Neural progenitor cell (in vitro differentiated cells): ENCODE results near the gene CCDC112. TPM values are rescaled to one million over a fixed set of nuclear protein-coding genes. Genes with fewer than 3 reads are reported as not detected.

Experiments used
- DNase-seq: peaks from one replicate; pipeline ENCODE4 v3.0.0-alpha.2; 2016; ENCODE audit warnings: low spot score
- H2AFZ ChIP-seq: fragments of 200-600 bp; sonication (generic); replicated peaks from 2 replicates; pipeline ENCODE4 v1.6.1; 2016; ENCODE audit warnings: antibody characterized with exemption
- H3F3A ChIP-seq: fragments of 200-600 bp; sonication (generic); 2 replicates; pipeline ENCODE4 v1.6.1; 2016; ENCODE audit warnings: antibody characterized with exemption, low read depth
- H3K27ac ChIP-seq: fragments of 200-600 bp; sonication (generic); 2 replicates; pipeline ENCODE4 v1.5.1; 2016; ENCODE audit warnings: mild to moderate bottlenecking
- H3K27me3 ChIP-seq: fragments of 200-600 bp; sonication (generic); 2 replicates; pipeline ENCODE4 v1.6.1; 2016; ENCODE audit warnings: mild to moderate bottlenecking, moderate library complexity
- H3K36me3 ChIP-seq: fragments of 200-600 bp; sonication (generic); 2 replicates; pipeline ENCODE4 v1.5.1; 2016
- H3K4me1 ChIP-seq: fragments of 200-600 bp; sonication (generic); 2 replicates; pipeline ENCODE4 v1.6.1; 2016; ENCODE audit warnings: mixed run types
- H3K4me2 ChIP-seq: fragments of 200-600 bp; sonication (generic); 2 replicates; pipeline ENCODE4 v1.6.1; 2016
- H3K4me3 ChIP-seq: fragments of 200-600 bp; sonication (generic); 2 replicates; pipeline ENCODE4 v1.5.1; 2016
- H3K79me2 ChIP-seq: fragments of 200-600 bp; sonication (generic); 2 replicates; pipeline ENCODE4 v1.6.1; 2016; ENCODE audit warnings: low read depth
- H3K9ac ChIP-seq: fragments of 200-600 bp; sonication (generic); 2 replicates; pipeline ENCODE4 v1.6.1; 2016
- H3K9me3 ChIP-seq: fragments of 200-600 bp; sonication (generic); 2 replicates; pipeline ENCODE4 v1.5.1; 2016; ENCODE audit warnings: low read depth
- H4K20me1 ChIP-seq: fragments of 200-600 bp; sonication (generic); 2 replicates; pipeline ENCODE4 v1.6.1; 2016; ENCODE audit warnings: low read depth
- H3K27ac Mint-ChIP-seq: 3 replicates; pipeline ENCODE4 v1.8.0; 2021; ENCODE audit warnings: mixed read lengths
- H3K27me3 Mint-ChIP-seq: 2 replicates; pipeline ENCODE4 v1.8.0; 2022; ENCODE audit warnings: low read depth, mild to moderate bottlenecking, inconsistent platforms, moderate library complexity, mixed read lengths; ENCODE audit not compliant: insufficient read depth
- H3K36me3 Mint-ChIP-seq: 3 replicates; pipeline ENCODE4 v1.8.0; 2021; ENCODE audit warnings: mixed read lengths
- H3K4me1 Mint-ChIP-seq: 3 replicates; pipeline ENCODE4 v1.8.0; 2021; ENCODE audit warnings: mixed read lengths
- H3K4me3 Mint-ChIP-seq: 3 replicates; pipeline ENCODE4 v1.8.0; 2021; ENCODE audit warnings: mild to moderate bottlenecking, moderate library complexity, mixed read lengths
- H3K9me3 Mint-ChIP-seq: 3 replicates; pipeline ENCODE4 v1.8.0; 2020; ENCODE audit warnings: mixed read lengths
- EZH2 ChIP-seq: fragments of 200-600 bp; sonication (generic); IDR thresholded peaks from 2 replicates; pipeline ENCODE4 v1.6.1; 2017; ENCODE audit warnings: antibody characterized with exemption, mild to moderate bottlenecking, moderate library complexity
- EZH2phosphoT487 ChIP-seq: fragments of 200-600 bp; sonication (generic); IDR thresholded peaks from 2 replicates; pipeline ENCODE4 v1.6.1; 2017; ENCODE audit warnings: antibody characterized with exemption
- small RNA-seq: library from RNA; depleted of rRNA; stranded (forward); fragments of <200 nt; gene quantifications from one replicate; pipeline ENCODE3, GENCODE V24; 2015
- total RNA-seq: library from RNA; depleted of rRNA; stranded (reverse); fragments of >200 nt; gene quantifications from 2 replicates; pipeline ENCODE4 v1.2.3, GENCODE V29; 2015; ENCODE audit warnings: low replicate concordance
- TF ChIP-seq, protein P1 (sequence below): fragments of 200-600 bp; sonication (generic); IDR thresholded peaks from 2 replicates; pipeline ENCODE4 v1.5.1; 2017; ENCODE audit warnings: antibody characterized with exemption, mild to moderate bottlenecking

CCDC112 gene
- total RNA-seq, 1 donor from 2014 or later, result 33.6 TPM

DNA sequence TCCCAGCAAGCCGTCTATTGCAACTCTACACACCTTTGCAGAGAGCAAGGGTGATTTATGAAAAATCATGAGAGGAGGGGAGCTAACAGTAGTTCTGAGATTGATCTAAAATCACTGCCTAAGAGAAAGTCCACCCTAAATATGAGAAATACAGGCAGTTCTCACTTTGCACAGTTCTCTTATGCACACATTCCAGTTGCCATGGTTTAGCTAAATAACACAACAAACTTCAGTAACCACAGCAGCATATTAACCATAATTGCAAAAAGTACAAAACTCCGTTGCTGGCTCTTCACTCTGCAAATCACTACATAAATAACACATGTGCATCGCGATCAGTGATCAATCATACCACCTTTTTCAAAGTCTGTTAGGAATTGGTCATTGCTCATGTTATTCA, 64.9 kb downstream of the CCDC112 start:
- Histone ChIP-seq H3K27me3 (no peaks in the 10 kb centered on the region), H4K20me1 (no peaks in the 10 kb centered on the region), H3K79me2 (no peaks in the 10 kb centered on the region), H3F3A (no peaks in the 10 kb centered on the region), H3K9ac (no peak overlapping the region), H3K4me2 (no peak overlapping the region), H3K27ac (no peak overlapping the region), H3K4me1 (no peaks in the 10 kb centered on the region), H3K9me3 (no peaks in the 10 kb centered on the region), H3K4me3 (no peak overlapping the region), H3K36me3 (peaks cover 21% of the 10 kb centered on the region), H2AFZ (no peak overlapping the region)
- no peak for DNase-seq
- Mint-ChIP-seq H3K27me3 (no peaks in the 10 kb centered on the region), H3K9me3 (no peaks in the 10 kb centered on the region), H3K4me3 (no peak overlapping the region), H3K36me3 (peaks cover 10% of the 10 kb centered on the region), H3K27ac (no peak overlapping the region), H3K4me1 (no peaks in the 10 kb centered on the region)
- TF ChIP-seq EZH2phosphoT487, result no peak
- TF ChIP-seq EZH2, result no peak
- TF ChIP-seq, protein P1, sequence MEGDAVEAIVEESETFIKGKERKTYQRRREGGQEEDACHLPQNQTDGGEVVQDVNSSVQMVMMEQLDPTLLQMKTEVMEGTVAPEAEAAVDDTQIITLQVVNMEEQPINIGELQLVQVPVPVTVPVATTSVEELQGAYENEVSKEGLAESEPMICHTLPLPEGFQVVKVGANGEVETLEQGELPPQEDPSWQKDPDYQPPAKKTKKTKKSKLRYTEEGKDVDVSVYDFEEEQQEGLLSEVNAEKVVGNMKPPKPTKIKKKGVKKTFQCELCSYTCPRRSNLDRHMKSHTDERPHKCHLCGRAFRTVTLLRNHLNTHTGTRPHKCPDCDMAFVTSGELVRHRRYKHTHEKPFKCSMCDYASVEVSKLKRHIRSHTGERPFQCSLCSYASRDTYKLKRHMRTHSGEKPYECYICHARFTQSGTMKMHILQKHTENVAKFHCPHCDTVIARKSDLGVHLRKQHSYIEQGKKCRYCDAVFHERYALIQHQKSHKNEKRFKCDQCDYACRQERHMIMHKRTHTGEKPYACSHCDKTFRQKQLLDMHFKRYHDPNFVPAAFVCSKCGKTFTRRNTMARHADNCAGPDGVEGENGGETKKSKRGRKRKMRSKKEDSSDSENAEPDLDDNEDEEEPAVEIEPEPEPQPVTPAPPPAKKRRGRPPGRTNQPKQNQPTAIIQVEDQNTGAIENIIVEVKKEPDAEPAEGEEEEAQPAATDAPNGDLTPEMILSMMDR, result no peak

- H3K4me1 ChIP-seq, result no peaks in the 10 kb centered on the region
- Mint-ChIP-seq H3K9me3 (no peaks in the 10 kb centered on the region), H3K36me3 (peaks cover 12% of the 10 kb centered on the region), H3K4me3 (no peak overlapping the region), H3K27ac (no peak overlapping the region), H3K4me1 (no peaks in the 10 kb centered on the region), H3K27me3 (no peaks in the 10 kb centered on the region)
- H3K9ac ChIP-seq, result no peak overlapping the region
- H3F3A ChIP-seq, result no peaks in the 10 kb centered on the region
- no peak overlapping the region for H2AFZ ChIP-seq
- no peak overlapping the region for H3K27ac ChIP-seq
- no peak for TF ChIP-seq EZH2phosphoT487
- TF ChIP-seq, protein P1, result no peak
- H3K27me3 ChIP-seq, result no peaks in the 10 kb centered on the region
- H3K9me3 ChIP-seq, result no peaks in the 10 kb centered on the region
- H4K20me1 ChIP-seq, result no peaks in the 10 kb centered on the region
- peaks cover 14% of the 10 kb centered on the region for H3K36me3 ChIP-seq
- DNase-seq, result no peak
- H3K4me3 ChIP-seq, result no peak overlapping the region
- H3K79me2 ChIP-seq, result no peaks in the 10 kb centered on the region
- no peak overlapping the region for H3K4me2 ChIP-seq
Measured at GRCh38 chr5:115229606-115230005, 66.8 kb downstream of the CCDC112 start.

DNA sequence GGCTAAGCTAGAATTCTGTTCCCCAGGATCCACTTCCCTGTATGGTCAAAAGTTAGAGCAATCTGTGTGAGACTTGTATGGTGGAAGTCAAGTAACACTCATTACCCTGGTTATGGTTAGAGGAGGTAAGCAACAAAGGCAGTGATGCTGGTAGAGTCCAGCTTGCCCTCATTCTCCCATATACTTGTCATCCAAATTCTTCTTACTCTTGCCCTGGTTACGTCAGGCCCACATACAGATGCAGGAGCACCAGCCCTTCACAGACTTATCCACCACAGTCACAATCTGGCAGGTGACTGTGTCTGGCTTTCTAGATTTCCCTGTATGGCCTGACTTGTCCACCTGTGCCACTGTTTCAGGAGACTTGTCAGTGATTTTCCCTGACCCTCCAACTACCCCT, 69.2 kb downstream of the CCDC112 start:
- Histone ChIP-seq H3K27ac (no peak overlapping the region), H3K79me2 (no peaks in the 10 kb centered on the region), H3K4me1 (no peaks in the 10 kb centered on the region), H2AFZ (no peak overlapping the region), H3K9ac (no peak overlapping the region), H3K36me3 (peaks cover 10% of the 10 kb centered on the region), H3K9me3 (no peaks in the 10 kb centered on the region), H3K4me2 (no peak overlapping the region), H4K20me1 (no peaks in the 10 kb centered on the region), H3K4me3 (no peak overlapping the region), H3K27me3 (no peaks in the 10 kb centered on the region), H3F3A (no peaks in the 10 kb centered on the region)
- Mint-ChIP-seq H3K9me3 (no peaks in the 10 kb centered on the region), H3K27me3 (no peaks in the 10 kb centered on the region), H3K4me3 (no peak overlapping the region), H3K36me3 (peaks cover 18% of the 10 kb centered on the region), H3K4me1 (no peaks in the 10 kb centered on the region), H3K27ac (no peak overlapping the region)
- TF ChIP-seq EZH2 (no peak), EZH2phosphoT487 (no peak)
- TF ChIP-seq, protein P1, result no peak
- no peak for DNase-seq

Small RNAs within 50 kb of the gene (small RNA-seq; reads per million reads assigned to genes)
- not detected for gene HMGN1P15

Other genes with a start within 250 kb of the CCDC112 start
- 31.2 and 42.6 TPM in 2 replicates for gene TRIM36, start 126.7 kb downstream of the CCDC112 start, total RNA-seq
- gene PGGT1B, start 33.8 kb downstream of the CCDC112 start, total RNA-seq, result 19.7 and 20.6 TPM in 2 replicates
- 20.2 and 28.7 TPM in 2 replicates for gene FEM1C, start 248.1 kb upstream of the CCDC112 start, total RNA-seq